ENCODE measurements around the gene PEX26. TPM values are rescaled to one million over a fixed set of nuclear protein-coding genes. Genes with fewer than 3 reads are reported as not detected.

Gene PEX26
- total RNA-seq, 1 donor from 2014 or later: 35.2 TPM

DNA sequence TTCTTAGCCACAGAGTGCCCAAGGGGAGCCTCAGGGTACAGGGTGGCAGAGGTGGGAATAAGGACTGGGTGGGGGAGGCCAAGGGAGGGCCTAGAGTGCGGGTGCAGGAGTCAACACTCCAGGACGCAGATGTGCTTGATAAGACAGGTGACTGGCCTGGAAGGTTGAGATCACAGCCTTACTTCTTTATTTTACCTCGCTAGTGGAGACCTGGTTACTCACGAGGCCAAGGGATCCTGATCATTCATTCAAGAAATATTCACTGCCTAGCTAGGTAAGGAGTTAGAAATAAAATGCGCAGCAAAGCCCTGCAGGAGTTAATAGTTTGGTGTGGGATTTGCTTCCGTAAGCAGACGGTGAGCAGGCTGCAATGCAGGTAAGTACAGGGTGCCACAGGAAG is 13.2 kb upstream of the PEX26 start:
- Mint-ChIP-seq H3K36me3 (ENCODE audit: low read depth) (no peaks in the 10 kb centered on the region), H3K4me1 (peaks cover 63% of the 10 kb centered on the region), H3K27me3 (no peaks in the 10 kb centered on the region), H3K27ac (peak overlapping the region; percentile 41), H3K9me3 (no peaks in the 10 kb centered on the region), H3K4me3 (no peak overlapping the region)
- ChIA-PET CTCF (interaction anchor here (2.2 kb wide), 1 partner anchor 12 kb away, joined by 21 read pairs; no protein-coding TSS in a partner anchor), POLR2A (interaction anchor here (0.5 to 2.2 kb wide), 6 partner anchors 8 to 532 kb away, joined by 3 to 24 read pairs (median 7); no protein-coding TSS in a partner anchor)
- ATAC-seq (ENCODE audit: low read depth): no peak
- intact Hi-C loops (cut with micrococcal nuclease): no loop called here
- TF ChIP-seq, protein P1, sequence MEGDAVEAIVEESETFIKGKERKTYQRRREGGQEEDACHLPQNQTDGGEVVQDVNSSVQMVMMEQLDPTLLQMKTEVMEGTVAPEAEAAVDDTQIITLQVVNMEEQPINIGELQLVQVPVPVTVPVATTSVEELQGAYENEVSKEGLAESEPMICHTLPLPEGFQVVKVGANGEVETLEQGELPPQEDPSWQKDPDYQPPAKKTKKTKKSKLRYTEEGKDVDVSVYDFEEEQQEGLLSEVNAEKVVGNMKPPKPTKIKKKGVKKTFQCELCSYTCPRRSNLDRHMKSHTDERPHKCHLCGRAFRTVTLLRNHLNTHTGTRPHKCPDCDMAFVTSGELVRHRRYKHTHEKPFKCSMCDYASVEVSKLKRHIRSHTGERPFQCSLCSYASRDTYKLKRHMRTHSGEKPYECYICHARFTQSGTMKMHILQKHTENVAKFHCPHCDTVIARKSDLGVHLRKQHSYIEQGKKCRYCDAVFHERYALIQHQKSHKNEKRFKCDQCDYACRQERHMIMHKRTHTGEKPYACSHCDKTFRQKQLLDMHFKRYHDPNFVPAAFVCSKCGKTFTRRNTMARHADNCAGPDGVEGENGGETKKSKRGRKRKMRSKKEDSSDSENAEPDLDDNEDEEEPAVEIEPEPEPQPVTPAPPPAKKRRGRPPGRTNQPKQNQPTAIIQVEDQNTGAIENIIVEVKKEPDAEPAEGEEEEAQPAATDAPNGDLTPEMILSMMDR (IDR thresholded peaks at IDR 0.05): no peak
- no peak for DNase-seq

DNA sequence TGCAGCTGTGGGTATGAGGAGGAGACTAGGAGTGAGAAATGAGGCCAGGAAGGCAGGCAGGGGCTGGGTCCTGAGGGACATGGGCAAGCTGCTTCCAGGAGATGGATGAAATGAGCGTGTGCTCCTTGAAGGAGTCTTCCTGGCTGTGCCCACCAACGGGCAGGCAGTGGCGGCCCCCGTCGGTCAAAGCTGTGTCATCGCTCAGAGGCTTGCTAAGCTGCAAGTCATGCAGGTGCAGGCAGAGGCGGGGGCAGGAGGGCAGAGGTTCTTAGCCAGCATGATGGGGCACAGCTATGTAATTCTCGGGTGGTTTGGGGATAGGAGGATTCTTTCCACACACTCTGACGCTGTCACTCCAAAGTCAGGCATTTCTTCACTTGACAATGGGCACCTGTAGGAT is 12.5 kb upstream of the PEX26 start:
- Mint-ChIP-seq H3K27me3 (no peaks in the 10 kb centered on the region), H3K36me3 (ENCODE audit: low read depth) (no peaks in the 10 kb centered on the region), H3K4me1 (peaks cover 64% of the 10 kb centered on the region), H3K4me3 (peak overlapping the region; percentile 6), H3K9me3 (no peaks in the 10 kb centered on the region), H3K27ac (no peak overlapping the region)
- TF ChIP-seq, protein P1 (IDR thresholded peaks at IDR 0.05): no peak
- ChIA-PET CTCF (interaction anchor here (0.9 to 2.2 kb wide), 5 partner anchors 11 to 235 kb away, joined by 3 to 21 read pairs (median 4); partner anchors contain the start of gene MICAL3), POLR2A (interaction anchor here (0.6 to 2.2 kb wide), 6 partner anchors 8 to 78 kb away, joined by 3 to 24 read pairs (median 4); no protein-coding TSS in a partner anchor)
- DNase-seq (no peak), ATAC-seq (ENCODE audit: low read depth) (peak; percentile 30)
- intact Hi-C loops (cut with micrococcal nuclease): no loop called here

DNA sequence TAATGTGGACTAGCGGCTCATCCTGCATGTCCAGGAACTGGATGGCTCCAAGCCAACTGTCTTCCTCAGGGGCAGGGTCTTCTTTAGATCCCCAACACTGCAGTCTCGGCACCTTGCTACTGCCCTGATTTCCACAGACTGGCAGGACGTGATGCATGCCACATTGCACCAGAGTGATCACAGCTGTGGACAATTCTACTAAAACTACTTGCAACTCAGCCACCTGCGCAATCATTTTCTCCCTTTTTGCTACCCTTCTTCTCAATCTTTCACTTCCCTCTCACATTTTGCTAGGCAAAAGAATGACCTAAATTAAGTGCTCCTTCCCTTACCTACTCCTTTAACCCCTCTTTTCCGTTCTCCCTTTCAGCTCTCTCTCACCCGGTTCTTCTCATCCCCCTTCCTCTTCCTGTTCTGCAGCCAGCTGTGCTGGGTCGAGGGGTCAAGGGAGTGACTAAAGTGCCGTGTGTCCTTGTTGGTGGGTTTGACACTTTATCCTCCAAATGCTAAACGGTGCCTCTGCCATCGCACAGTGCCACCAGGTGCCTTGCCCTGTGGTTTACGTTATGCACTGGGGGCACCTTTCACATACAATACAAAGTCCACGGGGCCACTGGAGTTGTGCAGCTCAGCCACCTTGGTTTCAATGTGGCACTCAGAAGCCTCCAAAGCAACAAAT is 11.5 kb upstream of the PEX26 start:
- H3K27ac Mint-ChIP-seq: peak overlapping the region; percentile 66

DNA sequence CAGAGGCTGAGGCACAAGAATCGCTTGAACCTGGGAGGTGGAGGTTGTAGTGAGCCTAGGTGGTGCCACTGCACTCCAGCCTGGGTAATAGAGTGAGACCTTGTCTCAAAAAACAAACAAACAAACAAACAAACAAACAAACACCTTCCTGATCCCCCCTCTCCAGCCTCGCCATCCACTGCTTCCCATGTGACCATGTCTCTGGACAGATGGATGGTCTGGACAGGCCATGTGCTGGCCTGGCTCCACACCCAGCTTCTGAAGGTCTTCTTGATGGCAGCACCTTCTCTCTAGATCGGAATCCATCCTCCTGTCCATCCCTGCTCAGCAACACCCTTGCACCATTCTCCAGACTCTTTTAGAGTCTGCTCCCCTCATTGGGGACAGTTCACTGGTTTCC is 10.7 kb upstream of the PEX26 start:
- ChIA-PET CTCF (no interaction called here), POLR2A (no interaction called here)
- DNase-seq (no peak), ATAC-seq (ENCODE audit: low read depth) (no peak)
- H3K4me1 Mint-ChIP-seq: peaks cover 78% of the 10 kb centered on the region
- TF ChIP-seq, protein P1 (IDR thresholded peaks at IDR 0.05): no peak
- H3K27me3 Mint-ChIP-seq: no peaks in the 10 kb centered on the region
- no peaks in the 10 kb centered on the region for H3K36me3 Mint-ChIP-seq (ENCODE audit: low read depth)
- intact Hi-C loops (cut with micrococcal nuclease): loop anchor here (2.0 kb wide), 1 partner anchor 42 kb away; the partner anchor contains the start of gene MICAL3
- H3K27ac Mint-ChIP-seq: peak overlapping the region; percentile 66
- H3K4me3 Mint-ChIP-seq: no peak overlapping the region
- H3K9me3 Mint-ChIP-seq: no peaks in the 10 kb centered on the region

More for the DNA sequence above, 11.5 kb upstream of the PEX26 start:
- Mint-ChIP-seq H3K36me3 (ENCODE audit: low read depth) (no peaks in the 10 kb centered on the region), H3K4me1 (peaks cover 72% of the 10 kb centered on the region), H3K27me3 (no peaks in the 10 kb centered on the region), H3K9me3 (no peaks in the 10 kb centered on the region), H3K4me3 (peak overlapping the region; percentile 56)
- intact Hi-C loops (cut with micrococcal nuclease): loop anchor here (1.0 to 2.0 kb wide), 2 partner anchors 9 to 42 kb away; partner anchors contain the start of gene MICAL3
- ChIA-PET CTCF (interaction anchor here (0.8 to 2.2 kb wide), 6 partner anchors 10 to 840 kb away, joined by 3 to 21 read pairs (median 4); partner anchors contain the start of genes DGCR6 and MICAL3), POLR2A (interaction anchor here (0.7 to 2.2 kb wide), 5 partner anchors 9 to 293 kb away, joined by 3 to 24 read pairs (median 3); no protein-coding TSS in a partner anchor)
- peak; percentile 31 for DNase-seq
- TF ChIP-seq, protein P1 (IDR thresholded peaks at IDR 0.05): no peak
- peak; percentile 77 for ATAC-seq (ENCODE audit: low read depth)

All from activated B cell treated with CpG ODN at 0.5 μM for 24 hours (primary cell).